Cerebellar nuclear complex (tissue), 1 donor: ENCODE data around the gene BCAM.

Experiments used
- DNase-seq, 2 experiments: peaks; one replicate each; lab custom pipeline; 2025; lab: John Stamatoyannopoulos, UW

The BCAM gene

DNA sequence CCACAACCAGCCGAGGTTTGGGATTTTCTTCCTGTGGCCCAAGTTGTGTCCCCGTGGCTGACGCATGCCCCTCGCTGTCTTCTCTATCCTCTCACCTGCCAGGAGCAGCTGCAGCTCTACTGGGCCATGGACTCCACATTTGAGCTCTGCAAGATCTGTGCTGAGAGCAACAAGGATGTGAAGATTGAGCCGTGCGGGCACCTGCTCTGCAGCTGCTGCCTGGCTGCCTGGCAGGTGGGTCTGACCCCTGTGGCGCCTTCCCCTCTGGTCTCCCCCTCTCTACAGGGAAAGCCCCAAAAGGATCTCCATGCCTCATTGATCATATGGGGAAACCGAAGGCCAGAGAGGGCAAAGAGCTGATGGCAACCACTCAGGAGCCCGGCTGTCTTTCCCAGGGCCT lies 16.6 kb upstream of the BCAM start:
- no peak for DNase-seq

GRCh38 chr19:44794610-44795009 lies 14.3 kb upstream of the BCAM start:
- no peak for DNase-seq

- no peak for DNase-seq
Observed at GRCh38 chr19:44795398-44795987, 13.4 kb upstream of the BCAM start.

GRCh38 chr19:44796701-44797115 lies 12.2 kb upstream of the BCAM start:
- DNase-seq, result no peak

- no peak for DNase-seq
Observed at GRCh38 chr19:44799627-44800346, 9.1 kb upstream of the BCAM start.

GRCh38 chr19:44800461-44800860 lies 8.4 kb upstream of the BCAM start:
- DNase-seq, result no peak

- DNase-seq, result no peak
Observed at GRCh38 chr19:44803442-44804428, 5.2 kb upstream of the BCAM start.

DNA sequence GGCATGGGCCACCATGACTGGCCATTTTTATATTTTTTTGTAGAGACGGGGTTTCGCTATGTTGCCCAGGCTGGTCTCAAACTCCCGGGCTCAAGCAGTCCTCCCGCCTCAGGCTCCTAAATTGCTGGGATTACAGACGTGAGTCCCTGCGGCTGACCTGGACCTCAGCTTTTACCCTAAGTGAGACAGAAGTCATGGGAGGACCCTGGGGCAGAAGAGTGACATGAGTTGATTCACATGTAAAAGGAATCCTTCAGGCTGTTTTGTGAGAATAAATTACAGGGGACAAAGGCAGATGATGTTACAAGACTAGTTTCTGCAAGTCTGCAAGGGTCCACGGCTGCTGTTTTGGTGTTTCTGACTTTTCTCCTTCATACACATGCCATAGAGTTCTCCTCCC lies 2.6 kb upstream of the BCAM start:
- DNase-seq, result no peak

DNA sequence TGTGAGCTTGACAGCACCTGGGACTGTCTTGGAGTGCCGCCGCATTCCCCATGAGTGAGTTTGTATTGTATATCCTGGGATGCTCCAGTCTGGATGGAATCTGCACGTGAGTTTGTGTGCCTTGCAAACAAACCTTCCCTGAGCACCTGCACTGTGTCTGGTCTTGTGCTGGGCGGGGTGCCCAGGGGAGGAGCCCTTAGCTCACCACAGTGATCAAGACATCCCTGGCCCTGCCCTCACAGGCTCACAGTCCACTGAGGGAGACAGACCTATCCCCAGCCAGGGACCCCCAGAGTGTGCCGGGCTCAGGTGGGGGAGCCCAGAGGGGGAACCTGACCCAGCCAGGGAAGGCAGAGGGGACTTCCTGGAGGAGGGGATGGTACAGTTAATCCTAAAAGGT lies 1.7 kb upstream of the BCAM start:
- DNase-seq, result no peak

DNA sequence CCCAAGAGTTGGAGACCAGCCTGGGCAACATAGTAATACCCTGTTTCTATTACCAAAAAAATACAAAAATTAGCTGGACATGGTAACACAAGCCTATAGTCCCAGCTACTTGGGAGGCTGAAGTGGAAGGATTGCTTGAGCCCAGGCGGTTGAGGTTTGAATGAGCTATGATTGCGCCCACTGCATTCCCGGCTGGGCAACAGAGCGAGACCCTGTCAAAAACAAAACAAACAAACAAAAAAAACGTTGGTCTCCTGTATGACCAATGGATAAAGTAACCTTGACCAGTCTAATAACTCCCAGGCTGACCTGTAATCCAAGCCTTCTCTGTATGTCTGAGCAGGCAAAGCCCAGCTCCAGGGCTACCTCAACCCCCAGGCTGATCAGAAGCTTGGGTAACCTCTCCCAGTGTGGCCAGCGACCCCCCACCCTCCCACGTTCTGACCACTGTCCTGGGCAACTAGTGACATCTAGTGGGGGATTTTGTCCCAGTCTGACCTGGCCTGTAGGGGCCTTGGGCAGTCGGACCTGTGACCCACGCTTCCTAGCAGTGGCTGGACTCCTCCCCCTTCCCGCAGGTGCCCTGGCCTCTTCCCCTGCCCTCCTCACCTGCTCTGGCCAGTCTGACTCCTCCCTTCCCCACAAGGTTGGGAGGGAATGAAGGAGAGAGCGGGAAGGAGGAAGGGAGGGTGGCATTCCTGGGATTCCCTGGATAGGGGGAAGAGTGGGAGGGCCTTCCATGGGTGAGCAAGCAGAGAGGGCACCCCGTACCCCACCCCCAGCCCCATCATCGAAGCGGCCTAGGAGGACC lies 1.0 kb upstream of the BCAM start:
- no peak for DNase-seq

- no peak for DNase-seq
Observed at GRCh38 chr19:44809577-44810233, 802 bp downstream of the BCAM start.

DNA sequence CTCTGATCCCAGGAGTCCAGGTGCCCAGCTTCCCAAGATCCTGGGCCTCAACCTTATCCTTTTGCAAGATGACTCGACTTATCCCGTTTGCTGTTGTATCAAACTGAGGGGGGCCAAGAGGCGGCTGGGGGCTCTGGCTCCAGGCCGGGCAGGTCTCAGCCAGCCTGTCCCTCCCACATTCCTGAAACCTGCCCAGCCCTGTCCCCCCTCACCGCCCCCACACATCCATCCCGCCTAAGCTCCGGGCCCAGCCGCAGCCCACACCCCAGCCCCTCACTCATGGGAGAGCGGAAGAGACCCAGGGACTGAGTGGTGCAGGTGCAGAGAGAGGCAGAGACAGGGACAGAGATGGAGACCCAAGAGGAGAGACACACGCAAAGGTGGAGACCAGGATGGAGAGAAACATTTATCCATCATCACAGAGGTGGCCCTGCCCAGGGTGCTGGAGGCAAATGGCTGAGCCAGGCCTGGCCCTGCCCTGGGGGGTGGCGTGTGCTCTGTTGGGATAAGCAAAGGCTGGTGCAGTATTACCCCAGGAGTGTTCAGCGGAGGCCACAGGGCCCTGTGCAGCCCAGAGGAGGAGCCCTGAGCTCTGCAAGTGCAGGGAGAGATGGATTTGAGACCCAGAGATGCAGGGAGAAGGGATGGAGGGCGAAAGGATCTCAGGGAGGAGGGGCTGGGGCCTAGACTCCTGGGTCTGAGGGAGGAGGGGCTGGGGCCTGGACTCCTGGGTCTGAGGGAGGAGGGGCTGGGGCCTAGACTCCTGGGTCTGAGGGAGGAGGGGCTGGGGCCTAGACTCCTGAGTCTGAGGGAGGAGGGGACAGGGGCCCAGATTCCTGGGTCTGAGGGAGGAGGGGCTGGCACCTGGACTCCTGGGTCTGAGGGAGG lies 1.6 kb downstream of the BCAM start:
- no peak for DNase-seq

DNA sequence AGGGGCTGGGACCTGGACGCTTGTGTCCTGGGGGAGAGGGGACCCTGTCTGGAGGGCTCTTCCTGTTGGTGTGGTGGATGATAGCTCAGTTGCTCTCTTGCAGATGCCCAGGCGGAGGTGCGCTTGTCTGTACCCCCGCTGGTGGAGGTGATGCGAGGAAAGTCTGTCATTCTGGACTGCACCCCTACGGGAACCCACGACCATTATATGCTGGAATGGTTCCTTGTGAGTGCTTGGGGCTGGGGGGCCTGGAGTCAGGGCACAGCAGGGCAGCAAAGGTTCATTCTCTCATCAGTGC lies 2.2 kb downstream of the BCAM start:
- no peak for DNase-seq

DNA sequence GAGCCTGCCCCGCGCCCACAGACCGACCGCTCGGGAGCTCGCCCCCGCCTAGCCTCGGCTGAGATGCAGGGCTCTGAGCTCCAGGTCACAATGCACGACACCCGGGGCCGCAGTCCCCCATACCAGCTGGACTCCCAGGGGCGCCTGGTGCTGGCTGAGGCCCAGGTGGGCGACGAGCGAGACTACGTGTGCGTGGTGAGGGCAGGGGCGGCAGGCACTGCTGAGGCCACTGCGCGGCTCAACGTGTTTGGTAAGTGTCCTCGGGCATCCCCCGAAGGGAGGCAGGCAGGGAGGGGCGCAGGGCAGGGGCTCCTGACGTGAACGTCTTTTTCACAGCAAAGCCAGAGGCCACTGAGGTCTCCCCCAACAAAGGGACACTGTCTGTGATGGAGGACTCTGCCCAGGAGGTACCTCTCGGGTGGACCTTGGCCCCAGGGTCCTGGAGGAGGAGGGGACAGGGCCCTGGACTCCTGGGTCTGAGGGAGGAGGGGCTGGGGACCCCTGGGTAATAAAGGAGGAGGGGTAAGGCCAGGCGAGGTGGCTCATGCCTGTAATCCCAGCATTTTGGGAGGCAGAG lies 3.3 kb downstream of the BCAM start:
- no peak for DNase-seq

DNA sequence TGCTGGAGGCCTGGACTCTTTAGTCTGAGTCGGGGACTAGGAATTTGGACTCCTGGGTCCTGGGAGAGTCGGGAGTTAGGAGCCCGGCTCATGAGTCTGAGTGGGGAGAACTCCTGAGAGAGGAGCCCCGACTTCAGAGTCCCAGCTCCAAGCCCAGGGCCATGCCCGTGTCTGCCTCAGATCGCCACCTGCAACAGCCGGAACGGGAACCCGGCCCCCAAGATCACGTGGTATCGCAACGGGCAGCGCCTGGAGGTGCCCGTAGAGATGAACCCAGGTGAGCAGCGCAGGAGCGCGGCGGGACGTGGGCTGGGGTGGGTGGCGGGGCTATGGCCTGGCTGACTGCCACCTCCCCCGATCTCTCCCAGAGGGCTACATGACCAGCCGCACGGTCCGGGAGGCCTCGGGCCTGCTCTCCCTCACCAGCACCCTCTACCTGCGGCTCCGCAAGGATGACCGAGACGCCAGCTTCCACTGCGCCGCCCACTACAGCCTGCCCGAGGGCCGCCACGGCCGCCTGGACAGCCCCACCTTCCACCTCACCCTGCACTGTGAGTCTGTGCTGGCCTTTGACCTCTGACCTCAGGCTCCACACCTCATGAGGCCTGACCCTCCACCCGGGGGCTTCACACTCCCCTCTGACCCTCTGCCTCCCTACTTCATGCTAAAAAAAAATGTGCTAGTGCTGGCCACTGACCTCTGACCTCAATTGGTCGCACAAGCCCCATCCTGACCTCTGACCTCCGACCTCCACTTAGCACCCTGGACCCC lies 4.4 kb downstream of the BCAM start:
- DNase-seq, result no peak

GRCh38 chr19:44813841-44814470 lies 5.1 kb downstream of the BCAM start:
- no peak for DNase-seq

DNA sequence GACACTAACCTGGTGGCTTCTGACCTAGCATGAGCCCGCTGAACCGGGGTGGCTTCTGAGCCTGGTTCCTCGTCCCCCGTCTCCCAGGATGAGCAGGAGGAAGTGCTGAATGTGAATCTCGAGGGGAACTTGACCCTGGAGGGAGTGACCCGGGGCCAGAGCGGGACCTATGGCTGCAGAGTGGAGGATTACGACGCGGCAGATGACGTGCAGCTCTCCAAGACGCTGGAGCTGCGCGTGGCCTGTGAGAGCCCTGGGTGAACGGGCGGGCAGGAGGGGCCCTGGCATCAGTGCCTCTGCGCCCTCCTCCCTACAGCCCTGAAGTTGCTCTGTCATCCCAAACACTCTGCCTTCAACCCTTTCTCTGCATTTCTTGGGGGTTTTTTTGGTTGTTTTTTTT lies 5.6 kb downstream of the BCAM start:
- DNase-seq, result no peak

DNA sequence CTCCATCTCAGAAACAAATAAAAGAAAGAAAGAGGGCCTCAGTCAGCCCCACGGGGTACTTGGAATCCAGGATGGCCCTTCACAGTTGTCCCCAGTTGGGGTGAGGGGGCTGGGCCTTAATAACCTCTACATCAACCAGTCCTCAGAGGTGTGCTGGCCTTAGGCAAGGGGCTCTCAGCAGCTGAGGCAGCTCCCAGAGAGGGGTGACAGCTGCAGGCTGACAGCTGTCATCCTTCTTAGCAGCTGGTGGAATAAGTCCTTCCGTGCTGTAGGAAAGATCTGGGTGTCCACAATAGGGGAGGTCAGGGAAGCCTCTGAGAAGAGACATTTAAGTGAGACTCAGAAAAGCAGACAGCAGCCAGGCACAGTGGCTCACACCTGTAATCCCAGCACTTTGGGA lies 7.4 kb downstream of the BCAM start:
- DNase-seq, result no peak
